Transverse colon (tissue), 4 donors: ENCODE measurements around the gene OARD1. TPM values are rescaled to one million over a fixed set of nuclear protein-coding genes. Genes with fewer than 3 reads are reported as not detected.

Experiments
- DNase-seq: peaks from one replicate; pipeline ENCODE4 v3.0.0-alpha.2; 2019
- H3K27ac ChIP-seq, 4 donors: fragments of 200-600 bp; sonication (generic); 2 replicates each; pipeline ENCODE4 v1.5.1; 2016 to 2018; ENCODE audit warnings: inconsistent platforms in 4 of 4
- H3K27me3 ChIP-seq: fragments of 200-600 bp; sonication (generic); 2 replicates; pipeline ENCODE4 v1.5.1; 2017; ENCODE audit warnings: inconsistent platforms
- H3K36me3 ChIP-seq, 4 donors: fragments of 200-600 bp; sonication (generic); 2 replicates each; pipeline ENCODE4 v1.5.1; 2017 to 2019; ENCODE audit warnings: inconsistent platforms in 4 of 4
- H3K4me1 ChIP-seq, 4 donors: fragments of 200-600 bp; sonication (generic); 2 replicates each; pipeline ENCODE4 v1.5.1; 2017 to 2020; ENCODE audit warnings: inconsistent platforms in 4 of 4
- H3K4me3 ChIP-seq, 4 donors: fragments of 200-600 bp; sonication (generic); 1 replicate in 1 of 4; 2 replicates in 3 of 4; pipeline versions ENCODE4 v1.5.1 to v1.6.1; 2017 to 2019; ENCODE audit warnings: inconsistent platforms in 4 of 4
- H3K9me3 ChIP-seq, 2 donors: fragments of 200-600 bp; sonication (generic); 2 replicates each; pipeline ENCODE4 v1.5.1; 2017 to 2019; ENCODE audit warnings: inconsistent platforms in 2 of 2
- EP300 ChIP-seq: sonication (generic); formaldehyde crosslinking; IDR thresholded peaks from one replicate; pipeline ENCODE4 v1.6.1; 2017; ENCODE audit warnings: antibody characterized with exemption, low read depth
- POLR2A ChIP-seq: fragments of 450-650 bp; IDR thresholded peaks from one replicate; pipeline ENCODE4 v1.6.1; 2016; ENCODE audit warnings: antibody characterized with exemption, mild to moderate bottlenecking, moderate library complexity
- POLR2AphosphoS5 ChIP-seq, 3 donors: sonication (generic); formaldehyde crosslinking; IDR thresholded peaks; one replicate each; pipeline ENCODE4 v1.6.1; 2016; ENCODE audit warnings: antibody characterized with exemption in 3 of 3
- WGBS, 2 donors: methylation state at CpG; one replicate each; pipeline ENCODE4 v1.1.5; 2018; ENCODE audit warnings: low coverage in 1 of 2; 5-methylcytosine and 5-hydroxymethylcytosine counted together
- in situ Hi-C, 4 donors: fragments of 200-750 bp; cut with MboI; loops; one replicate each; pipeline versions ENCODE4 v1.15.0 to v1.15.1; 2017; ENCODE audit warnings: low sequenced_read_pairs in 3 of 4, low pct_ligation_motif_present in 1 of 4, low pct_unique_long_range_greater_than_20kb in 1 of 4
- intact Hi-C: fragments of 100-400 bp; cut with DNase I; formaldehyde crosslinking; loops from one replicate; pipeline ENCODE4 v1.15.1; 2023; ENCODE audit warnings: low total_unique reads
- total RNA-seq, 4 donors: library from RNA; depleted of rRNA; stranded (reverse); fragments of >200 nt; gene quantifications; one replicate each; pipeline ENCODE4 v1.1.0, GENCODE V29; 2016
- TF ChIP-seq, protein P1 (sequence below), 5 experiments: fragments of 200-600 bp in 3 of 5; fragments of 450-650 bp in 2 of 5; sonication (generic) in 3 of 5; IDR thresholded peaks; 1 replicate in 2 of 5; 2 replicates in 3 of 5; pipeline ENCODE4 v1.5.1; 2016 to 2017; ENCODE audit warnings: antibody characterized with exemption in 5 of 5, inconsistent platforms in 3 of 5, mild to moderate bottlenecking in 2 of 5, moderate library complexity in 1 of 5

Gene OARD1
- total RNA-seq, 4 donors from 2014 or later: 1.4 to 27.6 (median 13.7) TPM

DNA sequence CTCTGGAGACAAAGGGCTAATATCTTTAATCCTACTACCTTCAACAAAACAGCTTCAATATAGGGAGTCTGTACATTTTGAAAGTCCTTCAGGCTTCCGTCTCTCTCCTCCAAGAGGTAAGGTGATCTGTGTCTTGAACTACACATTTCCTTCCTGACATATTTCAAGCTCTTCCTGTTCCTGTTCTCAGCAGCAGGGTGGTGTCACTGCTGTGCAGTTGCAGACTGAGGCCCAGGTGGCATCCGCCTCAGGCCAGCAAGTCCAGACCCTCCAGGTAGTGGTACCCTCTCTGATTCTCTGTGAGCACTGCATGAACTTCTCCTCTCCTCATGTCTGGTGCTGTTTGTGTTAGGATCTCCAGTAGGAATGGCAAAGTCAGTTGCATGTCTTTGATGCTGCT, 8.5 kb upstream of the OARD1 start:
- peaks cover 4 to 26% (median 14%) of the 10 kb centered on the region in 4 donors for H3K4me1 ChIP-seq
- in situ Hi-C loops: loop anchor here in 1 of 4 donors (25.0 kb wide), 1 partner anchor 232 kb away; no protein-coding TSS in a partner anchor
- peaks cover 0 to 42% (median 8%) of the 10 kb centered on the region in 4 donors for H3K36me3 ChIP-seq
- intact Hi-C loops: no loop called here
- no peak for DNase-seq
- TF ChIP-seq, protein P1, sequence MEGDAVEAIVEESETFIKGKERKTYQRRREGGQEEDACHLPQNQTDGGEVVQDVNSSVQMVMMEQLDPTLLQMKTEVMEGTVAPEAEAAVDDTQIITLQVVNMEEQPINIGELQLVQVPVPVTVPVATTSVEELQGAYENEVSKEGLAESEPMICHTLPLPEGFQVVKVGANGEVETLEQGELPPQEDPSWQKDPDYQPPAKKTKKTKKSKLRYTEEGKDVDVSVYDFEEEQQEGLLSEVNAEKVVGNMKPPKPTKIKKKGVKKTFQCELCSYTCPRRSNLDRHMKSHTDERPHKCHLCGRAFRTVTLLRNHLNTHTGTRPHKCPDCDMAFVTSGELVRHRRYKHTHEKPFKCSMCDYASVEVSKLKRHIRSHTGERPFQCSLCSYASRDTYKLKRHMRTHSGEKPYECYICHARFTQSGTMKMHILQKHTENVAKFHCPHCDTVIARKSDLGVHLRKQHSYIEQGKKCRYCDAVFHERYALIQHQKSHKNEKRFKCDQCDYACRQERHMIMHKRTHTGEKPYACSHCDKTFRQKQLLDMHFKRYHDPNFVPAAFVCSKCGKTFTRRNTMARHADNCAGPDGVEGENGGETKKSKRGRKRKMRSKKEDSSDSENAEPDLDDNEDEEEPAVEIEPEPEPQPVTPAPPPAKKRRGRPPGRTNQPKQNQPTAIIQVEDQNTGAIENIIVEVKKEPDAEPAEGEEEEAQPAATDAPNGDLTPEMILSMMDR (IDR thresholded peaks at IDR 0.05): no peak
- no peak for TF ChIP-seq POLR2A
- TF ChIP-seq POLR2AphosphoS5 (IDR thresholded peaks at IDR 0.05): no peak
- TF ChIP-seq EP300: no peak
- WGBS, 2 donors: 67 to 84% methylated on average over 1 to 2 of the region's 2 CpGs
- no peak overlapping the region for H3K4me3 ChIP-seq
- no peaks in the 10 kb centered on the region for H3K9me3 ChIP-seq
- H3K27me3 ChIP-seq: no peaks in the 10 kb centered on the region
- no peak overlapping the region for H3K27ac ChIP-seq

DNA sequence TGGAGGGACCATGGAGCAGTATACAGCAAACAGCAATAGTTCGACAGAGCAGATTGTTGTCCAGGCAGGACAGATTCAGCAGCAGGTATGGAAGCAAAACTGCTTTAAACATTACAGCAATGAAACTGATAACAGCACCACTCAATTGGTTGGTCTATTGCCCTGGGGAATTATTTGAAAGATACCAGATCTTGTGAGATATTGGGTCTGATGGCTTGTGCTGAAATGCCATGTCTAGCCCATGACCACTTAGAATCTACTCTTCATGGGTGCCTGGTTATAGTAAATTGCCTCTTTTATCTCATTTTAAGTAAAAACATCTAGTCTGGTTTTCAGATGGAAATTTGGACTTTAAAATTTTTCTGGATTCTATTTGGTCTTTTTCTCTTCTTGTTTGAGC, 6.9 kb upstream of the OARD1 start:
- DNase-seq: no peak
- Histone ChIP-seq H3K36me3 (peaks cover 0 to 31% (median 4%) of the 10 kb centered on the region in 4 donors), H3K4me3 (no peak overlapping the region), H3K27ac (no peak overlapping the region), H3K4me1 (peaks cover 9 to 42% (median 27%) of the 10 kb centered on the region in 4 donors), H3K27me3 (no peaks in the 10 kb centered on the region), H3K9me3 (no peaks in the 10 kb centered on the region)
- WGBS, 2 donors: 100% methylated on average over 1 of the region's 1 CpG; no CpG with 5 or more reads in 1 of the 2 donors
- intact Hi-C loops: no loop called here
- in situ Hi-C loops: loop anchor here in 1 of 4 donors (25.0 kb wide), 1 partner anchor 233 kb away; no protein-coding TSS in a partner anchor
- TF ChIP-seq POLR2A (no peak), EP300 (no peak), POLR2AphosphoS5 (IDR thresholded peaks at IDR 0.05) (no peak)
- TF ChIP-seq, protein P1 (IDR thresholded peaks at IDR 0.05): no peak

- Histone ChIP-seq H3K27me3 (no peaks in the 10 kb centered on the region), H3K27ac (no peak overlapping the region), H3K9me3 (no peaks in the 10 kb centered on the region), H3K36me3 (peaks cover 0 to 28% (median 1%) of the 10 kb centered on the region in 4 donors), H3K4me3 (no peak overlapping the region), H3K4me1 (peaks cover 9 to 43% (median 29%) of the 10 kb centered on the region in 4 donors)
- in situ Hi-C loops (loop anchor here in 1 of 4 donors (25.0 kb wide), 1 partner anchor 234 kb away; no protein-coding TSS in a partner anchor), intact Hi-C loops (no loop called here)
- 44 to 58% methylated on average over 3 of the region's 3 CpGs for WGBS, 2 donors
- no peak for DNase-seq
- TF ChIP-seq POLR2AphosphoS5 (IDR thresholded peaks at IDR 0.05) (no peak), EP300 (no peak), POLR2A (no peak)
- TF ChIP-seq, protein P1 (IDR thresholded peaks at IDR 0.05): no peak
Observed at GRCh38 chr6:41078101-41078500, 5.9 kb upstream of the OARD1 start.

GRCh38 chr6:41077536-41077935, 5.4 kb upstream of the OARD1 start:
- Histone ChIP-seq H3K36me3 (peaks cover 0 to 28% (median 1%) of the 10 kb centered on the region in 4 donors), H3K4me1 (peaks cover 9 to 43% (median 29%) of the 10 kb centered on the region in 4 donors), H3K27me3 (no peaks in the 10 kb centered on the region), H3K27ac (peak overlapping the region in 1 of 4 donors; percentile 11), H3K4me3 (no peak overlapping the region), H3K9me3 (no peaks in the 10 kb centered on the region)
- intact Hi-C loops (no loop called here), in situ Hi-C loops (loop anchor here in 1 of 4 donors (25.0 kb wide), 1 partner anchor 235 kb away; no protein-coding TSS in a partner anchor)
- WGBS, 2 donors: 37 to 80% methylated on average over 2 of the region's 2 CpGs
- TF ChIP-seq, protein P1 (IDR thresholded peaks at IDR 0.05): no peak
- TF ChIP-seq POLR2AphosphoS5 (IDR thresholded peaks at IDR 0.05): no peak
- TF ChIP-seq EP300: no peak
- no peak for TF ChIP-seq POLR2A
- DNase-seq: no peak
